ENCODE results near the gene DOCK6. TPM values are rescaled to one million over a fixed set of nuclear protein-coding genes. Genes with fewer than 3 reads are reported as not detected.

The DOCK6 gene
- total and polyA plus RNA-seq, 2 of the 13 experiments (the other 11 are each of a cell fraction or from before 2014, with no cell fraction given): 5.4 to 38.1 TPM

- no peak for FAIRE-seq
- TSS peak; percentile 39 for BruUV-seq (replicated peaks)
- no peaks in the 10 kb centered on the region for H4K20me1 ChIP-seq (ENCODE audit: insufficient read depth, low read length)
- H3K4me1 ChIP-seq (ENCODE audit: insufficient read depth, low read length): peaks cover 18% of the 10 kb centered on the region
- DNase-seq (ENCODE audit: low spot score): peak; percentile 68
- ATAC-seq: peak; percentile 86
- no peaks in the 10 kb centered on the region; a peak in 1 of 5 replicates for H3K27me3 ChIP-seq (ENCODE audit: control insufficient read depth in 1 of 2, insufficient read depth in 2 of 2, low read length in 2 of 2)
- H2AFZ ChIP-seq (ENCODE audit: low read length): no peak within 1 kb of the TSS
- peak within 1 kb of the TSS; percentile 79 for H3K9ac ChIP-seq (ENCODE audit: insufficient read depth, low read depth, low read length)
- in situ Hi-C loops (cut with HindIII; ENCODE audit: extremely low pct_ligation_motif_present, low pct_unique_long_range_greater_than_20kb): loop anchor here (5.0 kb wide), 1 partner anchor 40 kb away; the partner anchor contains the start of gene SPC24
- H3K4me2 ChIP-seq (ENCODE audit: low read depth, low read length): peak within 1 kb of the TSS; percentile 96
- intact Hi-C loops (cut with micrococcal nuclease; ENCODE audit: unreplicated experiment): no loop called here
- H3K36me3 ChIP-seq (replicated peaks in 1 of 2; ENCODE audit: control insufficient read depth in 1 of 2, insufficient read depth in 2 of 2, low read length in 2 of 2): peaks cover 2 to 14% of the 10 kb centered on the region in 2 experiments; a peak in 1 of 5 replicates
- peak within 1 kb of the TSS; percentile 72 to 89 (median 83) for H3K4me3 ChIP-seq (replicated peaks in 1 of 3; ENCODE audit: insufficient read depth in 1 of 3, low read depth in 2 of 3, low read length in 3 of 3)
- H3K9me3 ChIP-seq (ENCODE audit: low read length): no peaks in the 10 kb centered on the region
- CTCF ChIA-PET (ENCODE audit: low intra/inter-chr PET ratio, low total read pairs): no interaction called here
- H3K79me2 ChIP-seq (ENCODE audit: insufficient read depth, low read length): no peaks in the 10 kb centered on the region
- POLR2A ChIA-PET: interaction anchor here (0.9 to 1.7 kb wide), 5 partner anchors 39 to 68 kb away, joined by 3 to 21 read pairs (median 5); no protein-coding TSS in a partner anchor
- H3K27ac ChIP-seq (ENCODE audit: extremely low read length, insufficient read depth, low read length): peak within 1 kb of the TSS; percentile 49
- WGBS (ENCODE audit: low lambda C conversion rate): 5% methylated on average over 13 of the region's 78 CpGs
- TF ChIP-seq ZNF652 (CRISPR knock-in tag; IDR thresholded peaks at IDR 0.05; ENCODE audit: borderline replicate concordance, low read depth) (no peak), ARID3A (IDR thresholded peaks at IDR 0.05; ENCODE audit: low read depth, low read length) (no peak), PHF20 (CRISPR knock-in tag; IDR thresholded peaks at IDR 0.05) (no peak), ZNF850 (CRISPR knock-in tag; conservative IDR thresholded peaks at IDR 0.05) (no peak), CTCF (CRISPR knock-in tag; IDR thresholded peaks at IDR 0.05) (peak; percentile 60), ZNF776 (CRISPR knock-in tag; IDR thresholded peaks at IDR 0.05) (0 out of 2 replicates have a peak, but pooled peaks have one; percentile 28), ZNF329 (CRISPR knock-in tag; IDR thresholded peaks at IDR 0.05; ENCODE audit: low read depth) (peak; percentile 99), AHR (CRISPR knock-in tag; IDR thresholded peaks at IDR 0.05) (no peak), ZNF530 (CRISPR knock-in tag; IDR thresholded peaks at IDR 0.05; ENCODE audit: low read depth) (no peak), TBX2 (CRISPR knock-in tag; IDR thresholded peaks at IDR 0.05; ENCODE audit: borderline replicate concordance) (no peak), ATF2 (CRISPR knock-in tag; IDR thresholded peaks at IDR 0.05) (no peak), ZSCAN31 (CRISPR knock-in tag; IDR thresholded peaks at IDR 0.05; ENCODE audit: low read depth) (no peak; the same call in 1 of the 2 replicates), MTERF4 (CRISPR knock-in tag; IDR thresholded peaks at IDR 0.05) (no peak), HNF4A (CRISPR knock-in tag; IDR thresholded peaks at IDR 0.05) (no peak), MXD1 (CRISPR knock-in tag; IDR thresholded peaks at IDR 0.05) (peak; percentile 32; the same call in 1 of the 2 replicates)
Measured at GRCh38 chr19:11197291-11198174, 64.8 kb downstream of the DOCK6 start, which contains the start of gene KANK2. KANK2 (minus strand) TSS chr19:11197545; CDS start chr19:11194511, 3,034 bp downstream.

Data from HepG2 (cell line).